ENCODE results near the gene MYO5B. TPM values are rescaled to one million over a fixed set of nuclear protein-coding genes. Genes with fewer than 3 reads are reported as not detected.

The MYO5B gene
- total RNA-seq, 1 donor from 2014 or later, result 0.21 TPM

DNA sequence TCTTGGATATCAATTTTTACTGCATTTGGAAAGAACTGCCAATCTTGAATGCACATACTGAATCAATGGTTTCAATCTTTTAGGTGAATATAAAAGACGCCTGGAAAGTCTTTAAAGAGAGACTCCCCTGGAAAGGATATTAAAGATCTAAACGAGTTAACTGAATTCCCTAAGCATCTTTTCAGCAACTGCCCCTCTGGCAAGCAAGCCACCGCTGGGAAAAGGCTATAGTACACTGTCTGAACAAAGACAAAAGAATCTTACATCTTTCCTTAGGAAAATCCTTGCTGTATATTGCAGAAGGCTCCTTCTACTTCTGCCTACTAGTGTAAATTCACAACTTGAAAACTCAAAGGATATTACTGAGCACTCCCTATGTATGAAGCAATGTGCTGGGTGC, 28.0 kb downstream of the MYO5B start:
- no peak for DNase-seq (ENCODE audit: low spot score in 2 of 2)
- Histone ChIP-seq H3K27me3 (no peaks in the 10 kb centered on the region), H3K4me1 (peaks cover 0 to 10% of the 10 kb centered on the region in 2 donors), H3K27ac (no peak overlapping the region), H3K4me3 (no peak overlapping the region), H3K36me3 (no peaks in the 10 kb centered on the region), H3K9me3 (no peaks in the 10 kb centered on the region)
- intact Hi-C loops (cut with DNase I), result no loop called here
- TF ChIP-seq, protein P1, sequence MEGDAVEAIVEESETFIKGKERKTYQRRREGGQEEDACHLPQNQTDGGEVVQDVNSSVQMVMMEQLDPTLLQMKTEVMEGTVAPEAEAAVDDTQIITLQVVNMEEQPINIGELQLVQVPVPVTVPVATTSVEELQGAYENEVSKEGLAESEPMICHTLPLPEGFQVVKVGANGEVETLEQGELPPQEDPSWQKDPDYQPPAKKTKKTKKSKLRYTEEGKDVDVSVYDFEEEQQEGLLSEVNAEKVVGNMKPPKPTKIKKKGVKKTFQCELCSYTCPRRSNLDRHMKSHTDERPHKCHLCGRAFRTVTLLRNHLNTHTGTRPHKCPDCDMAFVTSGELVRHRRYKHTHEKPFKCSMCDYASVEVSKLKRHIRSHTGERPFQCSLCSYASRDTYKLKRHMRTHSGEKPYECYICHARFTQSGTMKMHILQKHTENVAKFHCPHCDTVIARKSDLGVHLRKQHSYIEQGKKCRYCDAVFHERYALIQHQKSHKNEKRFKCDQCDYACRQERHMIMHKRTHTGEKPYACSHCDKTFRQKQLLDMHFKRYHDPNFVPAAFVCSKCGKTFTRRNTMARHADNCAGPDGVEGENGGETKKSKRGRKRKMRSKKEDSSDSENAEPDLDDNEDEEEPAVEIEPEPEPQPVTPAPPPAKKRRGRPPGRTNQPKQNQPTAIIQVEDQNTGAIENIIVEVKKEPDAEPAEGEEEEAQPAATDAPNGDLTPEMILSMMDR (IDR thresholded peaks at IDR 0.05), result no peak

DNA sequence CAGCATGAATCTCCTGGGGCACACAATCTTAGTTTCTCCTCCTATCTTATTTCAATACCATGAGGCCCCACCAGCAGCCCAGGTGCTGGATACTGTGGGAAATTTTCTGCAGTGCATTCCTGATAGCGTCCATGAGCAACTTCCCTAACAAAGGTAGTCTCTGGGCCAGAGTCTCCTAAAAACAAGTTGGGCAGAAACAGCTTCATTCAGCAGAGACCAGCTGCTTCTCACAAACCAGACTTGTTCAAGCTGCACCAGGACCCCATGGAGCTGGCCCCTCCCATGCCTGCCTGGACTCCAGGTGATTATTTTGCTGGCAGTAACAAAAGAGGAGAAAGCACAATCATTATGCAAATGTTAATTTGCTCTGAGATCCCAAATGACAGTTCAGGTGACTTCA, 31.4 kb downstream of the MYO5B start:
- Histone ChIP-seq H3K4me1 (peaks cover 0 to 15% of the 10 kb centered on the region in 2 donors), H3K27ac (no peak overlapping the region), H3K36me3 (no peaks in the 10 kb centered on the region), H3K4me3 (no peak overlapping the region), H3K9me3 (no peaks in the 10 kb centered on the region), H3K27me3 (no peaks in the 10 kb centered on the region)
- TF ChIP-seq, protein P1 (IDR thresholded peaks at IDR 0.05), result no peak
- intact Hi-C loops (cut with DNase I), result no loop called here
- DNase-seq (ENCODE audit: low spot score in 2 of 2), result no peak

- no peak overlapping the region for H3K4me3 ChIP-seq
- TF ChIP-seq, protein P1 (IDR thresholded peaks at IDR 0.05), result no peak
- intact Hi-C loops (cut with DNase I), result no loop called here
- peak overlapping the region in 1 of 2 donors; percentile 25 for H3K27ac ChIP-seq
- H3K9me3 ChIP-seq, result no peaks in the 10 kb centered on the region
- H3K27me3 ChIP-seq, result no peaks in the 10 kb centered on the region
- no peak for DNase-seq (ENCODE audit: low spot score in 2 of 2)
- peaks cover 0 to 15% of the 10 kb centered on the region in 2 donors for H3K4me1 ChIP-seq
- no peaks in the 10 kb centered on the region for H3K36me3 ChIP-seq
These were observed 32.3 kb downstream of the MYO5B start for GRCh38 chr18:50162486-50163304.

- no peaks in the 10 kb centered on the region for H3K36me3 ChIP-seq
- intact Hi-C loops (cut with DNase I), result no loop called here
- H3K27me3 ChIP-seq, result no peaks in the 10 kb centered on the region
- DNase-seq (ENCODE audit: low spot score in 2 of 2), result no peak
- no peak overlapping the region for H3K27ac ChIP-seq
- TF ChIP-seq, protein P1 (IDR thresholded peaks at IDR 0.05), result no peak
- H3K9me3 ChIP-seq, result no peaks in the 10 kb centered on the region
- no peak overlapping the region for H3K4me3 ChIP-seq
- peaks cover 0 to 15% of the 10 kb centered on the region in 2 donors for H3K4me1 ChIP-seq
These were observed 33.2 kb downstream of the MYO5B start for GRCh38 chr18:50161597-50162205.

- Histone ChIP-seq H3K27me3 (no peaks in the 10 kb centered on the region), H3K27ac (no peak overlapping the region), H3K36me3 (no peaks in the 10 kb centered on the region), H3K4me3 (no peak overlapping the region), H3K4me1 (peaks cover 0 to 15% of the 10 kb centered on the region in 2 donors), H3K9me3 (no peaks in the 10 kb centered on the region)
- TF ChIP-seq, protein P1 (IDR thresholded peaks at IDR 0.05), result no peak
- intact Hi-C loops (cut with DNase I), result no loop called here
- no peak for DNase-seq (ENCODE audit: low spot score in 2 of 2)
These were observed 35.3 kb downstream of the MYO5B start for GRCh38 chr18:50159654-50160046.

Measured in ascending aorta (tissue), 2 donors.